A549 (cell line): ENCODE data around the gene CSMD2. TPM values are rescaled to one million over a fixed set of nuclear protein-coding genes. Genes with fewer than 3 reads are reported as not detected.

Source experiments
- ATAC-seq, 2 experiments: fragments of 200-7000 bp in 1 of 2; fragments of >200 bp in 1 of 2; cut with Nextera tagmentation in 1 of 2; cut with Tn5 transposase in 1 of 2; 3 replicates each; pipeline versions ENCODE4 v1.8.0 to v1.9.1; 2018 to 2020; ENCODE audit warnings: mild to moderate bottlenecking in 1 of 2, moderate library complexity in 1 of 2
- CTCF ChIA-PET: fragments of 300-600 bp; sonication (Branson Sonifier 250); formaldehyde crosslinking; extraction: SDS; loops from one replicate; lab custom pipeline; 2021; ENCODE audit warnings: antibody characterized with exemption, inconsistent platforms; lab: Yijun Ruan, JAX
- POLR2A ChIA-PET: fragments of 350-600 bp; formaldehyde crosslinking; extraction: SDS; loops from one replicate; lab custom pipeline; 2021; ENCODE audit warnings: antibody characterized with exemption, inconsistent platforms; lab: Yijun Ruan, JAX
- DNase-seq, 2 experiments: peaks; one replicate each; pipeline versions ENCODE4 v3.0.0 to v3.0.0-alpha.2; 2011 to 2016; ENCODE audit warnings: low read depth in 1 of 2, low spot score in 1 of 2
- FAIRE-seq: peaks from 2 replicates; lab custom pipeline; 2011; peaks lifted over from hg19 to GRCh38; lab: Jason Lieb, UNC
- H3K27ac ChIP-seq, 2 experiments: fragments of >200 bp; sonication (Bioruptor Twin); formaldehyde crosslinking; 3 replicates each; pipeline ENCODE4 v1.5.1; 2016 to 2017
- H3K4me1 ChIP-seq: fragments of >200 bp; sonication (Bioruptor Twin); formaldehyde crosslinking; 3 replicates; pipeline ENCODE4 v1.6.1; 2016
- H3K4me2 ChIP-seq: fragments of >200 bp; sonication (Bioruptor Twin); formaldehyde crosslinking; 3 replicates; pipeline ENCODE4 v1.6.1; 2016
- H3K4me3 ChIP-seq: fragments of >200 bp; sonication (Bioruptor Twin); formaldehyde crosslinking; 3 replicates; pipeline ENCODE4 v1.5.1; 2016
- H3K9me3 ChIP-seq: fragments of >200 bp; sonication (Bioruptor Twin); formaldehyde crosslinking; 3 replicates; pipeline ENCODE4 v1.6.1; 2016
- CBX8 ChIP-seq: fragments of 200-600 bp; sonication (generic); IDR thresholded peaks from 2 replicates; pipeline ENCODE4 v1.6.1; 2016
- EHF ChIP-seq: fragments of 250-450 bp; sonication (Bioruptor Pico); IDR thresholded peaks from 2 replicates; pipeline ENCODE4 v1.5.0; 2020; ENCODE audit warnings: mild to moderate bottlenecking
- EHMT2 ChIP-seq: fragments of 200-600 bp; sonication (generic); IDR thresholded peaks from 2 replicates; pipeline ENCODE4 v1.6.1; 2016; ENCODE audit warnings: antibody characterized with exemption, low read depth, mild to moderate bottlenecking, moderate library complexity
- FOXS1 ChIP-seq: fragments of 250-450 bp; sonication (Bioruptor Pico); IDR thresholded peaks from 2 replicates; pipeline ENCODE4 v1.5.0; 2020; ENCODE audit warnings: mild to moderate bottlenecking, moderate library complexity
- HDAC2 ChIP-seq: fragments of 200-600 bp; sonication (generic); IDR thresholded peaks from 2 replicates; pipeline ENCODE4 v1.6.1; 2016
- JUN ChIP-seq, 2 experiments: fragments of >200 bp; sonication (Bioruptor Twin); formaldehyde crosslinking; IDR thresholded peaks; 2 replicates in 1 of 2; 3 replicates in 1 of 2; pipeline ENCODE4 v1.6.1; 2016 to 2017
- JUNB ChIP-seq: fragments of >200 bp; sonication (Bioruptor Twin); formaldehyde crosslinking; IDR thresholded peaks from 2 replicates; pipeline ENCODE4 v1.6.1; 2016
- MYC ChIP-seq: IDR thresholded peaks from 2 replicates; pipeline ENCODE4 v1.6.1; 2012; ENCODE audit warnings: mild to moderate bottlenecking, inconsistent platforms, low read length, improper control_type of control experiment, borderline replicate concordance
- NFE2L2 ChIP-seq: fragments of 150-350 bp; conservative IDR thresholded peaks from 2 replicates; pipeline ENCODE4 v1.6.1; 2014; ENCODE audit warnings: low read length
- NR3C1 ChIP-seq: fragments of >200 bp; sonication (Bioruptor Twin); formaldehyde crosslinking; IDR thresholded peaks from 3 replicates; pipeline ENCODE4 v1.6.1; 2017
- RARB ChIP-seq: fragments of 250-450 bp; sonication (Bioruptor Pico); IDR thresholded peaks from 2 replicates; pipeline ENCODE4 v1.8.0; 2021; ENCODE audit warnings: mild to moderate bottlenecking, moderate library complexity
- RFX5 ChIP-seq: fragments of 450-650 bp; IDR thresholded peaks from 2 replicates; pipeline ENCODE4 v1.7.1; 2014; ENCODE audit warnings: antibody characterized with exemption, mild to moderate bottlenecking, moderate library complexity
- SMC3 ChIP-seq: fragments of >200 bp; sonication (Bioruptor Twin); formaldehyde crosslinking; IDR thresholded peaks from 3 replicates; pipeline ENCODE4 v1.6.1; 2018; ENCODE audit warnings: inconsistent platforms
- TP53 ChIP-seq: fragments of 250-450 bp; sonication (Bioruptor Pico); IDR thresholded peaks from 2 replicates; pipeline ENCODE4 v1.5.0; 2021; ENCODE audit warnings: mild to moderate bottlenecking, moderate library complexity
- ZC3H11A ChIP-seq: fragments of 450-650 bp; IDR thresholded peaks from 2 replicates; pipeline ENCODE4 v1.6.1; 2014; ENCODE audit warnings: antibody characterized with exemption, mild to moderate bottlenecking
- ZNF302 ChIP-seq: fragments of 250-450 bp; sonication (Bioruptor Pico); IDR thresholded peaks from 2 replicates; pipeline ENCODE4 v1.9.0; 2021; ENCODE audit warnings: inconsistent platforms, mild to moderate bottlenecking, moderate library complexity
- ZSCAN20 ChIP-seq: fragments of 250-450 bp; sonication (Bioruptor Pico); IDR thresholded peaks from 2 replicates; pipeline ENCODE4 v1.8.0; 2022; ENCODE audit warnings: mild to moderate bottlenecking, moderate library complexity
- WGBS: methylation state at CpG from one replicate; pipeline ENCODE4 v1.1.6; 2017; ENCODE audit errors: missing lambda C conversion rate; 5-methylcytosine and 5-hydroxymethylcytosine counted together
- polyA plus RNA-seq, 4 experiments: library from polyadenylated mRNA; depleted of rRNA in 3 of 4; stranded (reverse); fragments of >200 nt; fragmentation: RNase III in 1 of 4; extraction: RNeasy Plus Mini Kit Qiagen cat#74134 plus additional on column Dnase treatment in 1 of 4; gene quantifications; 2 replicates in 3 of 4; 3 replicates in 1 of 4; pipeline ENCODE4 v1.2.3, GENCODE V29; 2011 to 2017
- TF ChIP-seq, protein P1 (sequence below): fragments of 150-350 bp; IDR thresholded peaks from 2 replicates; pipeline ENCODE4 v1.6.1; 2014; ENCODE audit warnings: low read depth, mild to moderate bottlenecking, low read length
- TF ChIP-seq, protein P2 (sequence below): IDR thresholded peaks from 2 replicates; pipeline ENCODE4 v1.6.1; 2012
- TF ChIP-seq, protein P3 (sequence below): fragments of >200 bp; sonication (Bioruptor Twin); formaldehyde crosslinking; IDR thresholded peaks from 2 replicates; pipeline ENCODE4 v1.6.1; 2016

Gene CSMD2
- polyA plus RNA-seq, 2 of the 4 experiments (the other 2 are of a cell fraction) = not detected

DNA sequence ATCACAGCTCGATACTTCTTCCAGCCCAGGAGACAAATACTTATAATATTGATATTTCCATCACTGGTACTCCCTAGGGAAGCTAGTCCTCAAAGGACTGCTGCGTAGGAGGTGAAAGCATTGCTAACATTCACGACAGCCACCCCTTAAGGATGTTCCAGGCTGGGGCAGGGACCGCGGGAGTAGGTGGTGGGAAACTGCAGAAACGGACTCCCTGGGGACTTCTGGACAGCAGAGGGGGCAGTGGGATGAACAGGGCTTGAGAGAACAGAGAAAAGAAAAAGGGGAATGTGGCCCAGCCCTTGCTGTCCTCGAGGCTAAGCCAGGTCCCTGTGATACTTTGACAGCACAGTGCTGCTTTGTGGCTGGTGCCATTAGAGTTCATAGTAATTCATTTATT is 193.1 kb downstream of the CSMD2 start:
- no peak overlapping the region for H3K4me2 ChIP-seq
- no peak overlapping the region for H3K4me3 ChIP-seq
- POLR2A ChIA-PET = no interaction called here
- no peaks in the 10 kb centered on the region for H3K9me3 ChIP-seq
- H3K27ac ChIP-seq = no peak overlapping the region
- 19% methylated on average over 7 of the region's 7 CpGs for WGBS
- no peak for TF ChIP-seq JUN (IDR thresholded peaks at IDR 0.05)
- no peak for TF ChIP-seq NR3C1
- no peak for TF ChIP-seq EHMT2
- TF ChIP-seq, protein P1, sequence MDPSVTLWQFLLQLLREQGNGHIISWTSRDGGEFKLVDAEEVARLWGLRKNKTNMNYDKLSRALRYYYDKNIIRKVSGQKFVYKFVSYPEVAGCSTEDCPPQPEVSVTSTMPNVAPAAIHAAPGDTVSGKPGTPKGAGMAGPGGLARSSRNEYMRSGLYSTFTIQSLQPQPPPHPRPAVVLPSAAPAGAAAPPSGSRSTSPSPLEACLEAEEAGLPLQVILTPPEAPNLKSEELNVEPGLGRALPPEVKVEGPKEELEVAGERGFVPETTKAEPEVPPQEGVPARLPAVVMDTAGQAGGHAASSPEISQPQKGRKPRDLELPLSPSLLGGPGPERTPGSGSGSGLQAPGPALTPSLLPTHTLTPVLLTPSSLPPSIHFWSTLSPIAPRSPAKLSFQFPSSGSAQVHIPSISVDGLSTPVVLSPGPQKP = no peak
- no peak for TF ChIP-seq CBX8
- no peak for TF ChIP-seq RARB (CRISPR knock-in tag)
- CTCF ChIA-PET = no interaction called here
- no peaks in the 10 kb centered on the region for H3K4me1 ChIP-seq
- FAIRE-seq (no peak), DNase-seq (no peak), ATAC-seq (no peak)

DNA sequence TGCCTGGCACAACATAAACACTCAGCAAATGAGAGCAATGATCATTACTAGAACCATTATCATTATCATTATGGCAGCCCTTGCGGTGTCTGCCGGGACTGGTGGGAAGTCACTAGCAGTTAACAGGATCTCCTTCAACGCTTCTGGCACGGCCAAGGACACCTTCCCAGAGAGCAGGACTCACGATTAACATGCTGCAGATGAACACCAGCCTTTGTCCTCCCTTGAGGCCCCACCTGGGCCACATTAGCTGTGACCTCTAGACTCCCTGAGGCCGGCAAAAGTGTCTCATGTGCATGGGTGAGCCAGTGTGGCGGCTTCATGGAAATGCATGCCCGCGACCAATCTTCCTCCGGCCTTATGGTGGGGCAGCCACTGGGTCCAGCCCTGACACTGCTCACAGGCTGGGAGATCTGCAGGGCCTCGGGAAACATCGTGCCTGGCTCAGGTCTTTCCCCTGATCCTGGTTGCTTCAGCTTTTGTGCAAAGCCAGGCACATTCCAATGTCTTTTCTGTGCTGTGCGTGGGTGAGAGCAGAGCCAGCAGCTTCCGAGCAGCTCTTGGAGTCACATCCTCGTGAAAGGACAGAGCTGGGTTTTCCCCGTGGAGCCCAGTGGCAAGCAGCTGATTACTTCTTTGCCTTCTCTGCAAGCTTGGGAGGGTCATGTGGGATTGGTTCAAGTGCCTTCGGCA is 193.9 kb downstream of the CSMD2 start:
- H3K27ac ChIP-seq = no peak overlapping the region
- H3K4me3 ChIP-seq = no peak overlapping the region
- WGBS = 40% methylated on average over 9 of the region's 17 CpGs
- ChIA-PET CTCF (no interaction called here), POLR2A (no interaction called here)
- no peaks in the 10 kb centered on the region for H3K4me1 ChIP-seq
- no peak for TF ChIP-seq JUN (IDR thresholded peaks at IDR 0.05)
- TF ChIP-seq ZSCAN20 (CRISPR knock-in tag) = no peak
- TF ChIP-seq, protein P2, sequence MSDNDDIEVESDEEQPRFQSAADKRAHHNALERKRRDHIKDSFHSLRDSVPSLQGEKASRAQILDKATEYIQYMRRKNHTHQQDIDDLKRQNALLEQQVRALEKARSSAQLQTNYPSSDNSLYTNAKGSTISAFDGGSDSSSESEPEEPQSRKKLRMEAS = no peak
- TF ChIP-seq MYC = no peak
- no peak for TF ChIP-seq ZC3H11A
- TF ChIP-seq FOXS1 (CRISPR knock-in tag) = no peak
- TF ChIP-seq NFE2L2 = no peak
- no peak for TF ChIP-seq SMC3
- TF ChIP-seq, protein P3, sequence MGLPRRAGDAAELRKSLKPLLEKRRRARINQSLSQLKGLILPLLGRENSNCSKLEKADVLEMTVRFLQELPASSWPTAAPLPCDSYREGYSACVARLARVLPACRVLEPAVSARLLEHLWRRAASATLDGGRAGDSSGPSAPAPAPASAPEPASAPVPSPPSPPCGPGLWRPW = no peak
- no peak for TF ChIP-seq RFX5
- TF ChIP-seq ZNF302 (CRISPR knock-in tag) = no peak
- TF ChIP-seq EHF = no peak
- TF ChIP-seq HDAC2 = no peak
- no peak for TF ChIP-seq JUNB
- TF ChIP-seq EHMT2 = no peak
- ATAC-seq (no peak), FAIRE-seq (no peak), DNase-seq (no peak)
- no peak overlapping the region for H3K4me2 ChIP-seq
- no peaks in the 10 kb centered on the region for H3K9me3 ChIP-seq

DNA sequence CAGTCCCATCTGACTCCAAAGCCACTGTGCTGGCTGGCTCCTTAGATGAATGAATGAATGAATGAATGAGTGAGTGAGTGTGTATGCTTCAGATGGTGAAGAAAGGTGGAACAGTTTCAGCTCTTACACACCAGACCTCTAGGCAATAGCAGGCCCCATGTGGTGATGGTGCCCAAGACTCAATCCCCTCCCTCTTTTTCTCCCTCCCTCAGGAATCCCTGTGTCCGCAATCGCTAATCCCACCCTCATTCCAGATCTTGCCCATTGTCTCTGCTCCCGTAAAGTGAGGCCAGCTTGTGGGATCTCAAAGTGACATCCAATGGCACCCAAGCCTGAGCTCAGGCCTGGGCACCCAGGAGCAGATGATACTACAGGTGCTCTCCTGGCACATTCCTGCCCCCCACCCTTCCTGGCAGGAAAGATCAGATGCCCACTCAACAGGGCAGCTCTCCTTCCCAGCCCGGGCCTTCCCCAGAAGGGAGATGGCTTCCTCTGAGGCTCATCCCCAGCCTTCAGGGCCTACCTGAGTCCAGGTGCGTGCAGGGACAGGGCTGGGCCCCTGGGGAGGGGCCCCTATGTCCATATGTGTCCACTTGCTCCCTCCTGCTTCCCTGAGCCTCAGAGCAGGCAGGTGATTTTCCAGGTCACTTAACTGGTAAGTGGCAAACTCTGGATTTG is 194.7 kb downstream of the CSMD2 start:
- no peaks in the 10 kb centered on the region for H3K9me3 ChIP-seq
- TF ChIP-seq TP53 (CRISPR knock-in tag) (no peak), RFX5 (no peak)
- TF ChIP-seq, all 56 proteins: peak for 0
- Histone ChIP-seq H3K4me1 (no peaks in the 10 kb centered on the region), H3K4me3 (no peak overlapping the region), H3K27ac (no peak overlapping the region), H3K4me2 (no peak overlapping the region)
- POLR2A ChIA-PET = no interaction called here
- CTCF ChIA-PET = no interaction called here
- no peak for ATAC-seq
- DNase-seq = no peak
- 80% methylated on average over 3 of the region's 5 CpGs for WGBS
- FAIRE-seq = no peak
